Inflammatory macrophage (primary cell): ENCODE data around the gene DMAC2.
A peak's percentile ranks its signal among the peaks of the same experiment; 100 is the strongest.
"Not testable (repeated sequence)": the region's sequence is repeated elsewhere in the genome, so short reads cannot be mapped to it uniquely, and the experiment has no call there.

Source experiments
- DNase-seq, 2 donors: peaks; one replicate each; pipeline ENCODE4 v3.0.0-alpha.2; 2020 to 2022

Gene DMAC2

DNA sequence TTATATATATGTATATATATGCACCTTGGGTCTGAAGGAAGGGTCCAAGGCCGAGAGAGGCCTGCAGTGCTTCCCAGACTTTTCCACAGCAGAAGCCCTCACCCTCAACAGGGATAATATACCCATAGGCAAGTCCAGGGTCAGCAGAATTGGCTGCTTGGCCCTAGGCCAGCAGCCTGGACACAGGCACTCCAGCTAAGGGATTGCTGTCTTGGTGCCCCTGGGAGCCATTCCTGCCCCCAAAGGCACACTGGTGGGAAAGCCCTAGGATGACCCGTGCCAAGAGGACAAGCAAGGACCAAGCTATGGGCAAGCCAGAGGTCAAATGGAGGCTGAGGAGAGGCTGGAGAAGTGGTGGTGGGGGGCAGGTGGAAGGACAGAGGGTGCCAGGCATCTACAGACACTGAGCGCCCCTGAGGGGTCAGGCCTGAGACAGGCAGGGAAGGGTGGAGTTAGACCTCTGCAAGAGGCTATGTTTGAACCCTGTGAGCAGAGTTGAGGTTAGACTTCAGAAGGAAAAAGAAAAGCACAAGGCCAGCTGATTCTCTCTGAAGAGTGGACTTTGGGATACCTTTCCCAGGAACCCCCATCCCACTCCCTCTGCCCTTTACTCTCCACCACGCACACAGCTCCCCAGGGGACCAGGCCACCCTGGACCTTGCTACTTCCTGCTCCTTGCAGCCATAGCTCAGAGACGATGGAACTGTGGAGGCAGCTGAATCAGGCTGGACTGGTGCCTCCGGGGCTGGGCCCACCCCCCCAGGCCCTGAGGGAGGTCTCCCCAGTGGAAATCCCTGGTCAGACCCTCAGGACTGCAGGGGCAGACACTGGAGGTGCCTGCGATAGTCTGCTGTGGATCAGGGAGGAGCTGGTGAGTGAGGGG lies 3.0 kb upstream of the DMAC2 start, which contains the start of gene ERICH4:
ERICH4 (plus strand) TSS at position 684 of the 883 bp plus-strand sequence; CDS start at position 698, 14 bp downstream.
- no peak for DNase-seq

DNA sequence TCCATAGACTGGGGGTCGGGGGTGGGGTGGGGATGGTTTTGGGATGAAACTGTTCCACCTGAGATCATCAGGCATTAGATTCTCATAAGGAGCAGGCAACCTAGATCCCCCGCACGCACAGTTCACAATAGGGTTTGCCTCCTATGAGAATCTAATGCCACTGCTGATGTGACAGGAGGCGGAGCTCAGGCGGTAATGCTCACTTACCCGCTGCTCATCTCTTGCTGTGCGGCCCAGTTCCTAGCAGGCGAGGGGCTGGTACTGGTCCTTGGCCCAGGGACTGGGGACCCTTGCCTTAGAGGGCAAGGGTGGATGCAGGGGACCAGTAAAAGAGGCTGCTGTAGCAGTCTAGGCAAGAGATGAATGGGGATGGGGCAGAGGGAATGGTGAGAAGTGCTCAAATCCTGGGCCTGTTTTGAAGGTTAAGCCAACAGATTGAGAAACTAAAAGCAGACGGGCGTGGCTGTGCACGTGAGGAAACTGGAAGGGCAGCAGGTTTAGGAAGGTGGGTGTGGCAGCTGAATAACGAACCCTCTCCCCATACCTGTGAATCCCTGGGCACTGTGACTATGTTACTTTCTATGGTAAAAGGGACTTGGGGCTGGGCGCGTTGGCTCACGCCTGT lies 1.7 kb upstream of the DMAC2 start:
- DNase-seq, result no peak

DNA sequence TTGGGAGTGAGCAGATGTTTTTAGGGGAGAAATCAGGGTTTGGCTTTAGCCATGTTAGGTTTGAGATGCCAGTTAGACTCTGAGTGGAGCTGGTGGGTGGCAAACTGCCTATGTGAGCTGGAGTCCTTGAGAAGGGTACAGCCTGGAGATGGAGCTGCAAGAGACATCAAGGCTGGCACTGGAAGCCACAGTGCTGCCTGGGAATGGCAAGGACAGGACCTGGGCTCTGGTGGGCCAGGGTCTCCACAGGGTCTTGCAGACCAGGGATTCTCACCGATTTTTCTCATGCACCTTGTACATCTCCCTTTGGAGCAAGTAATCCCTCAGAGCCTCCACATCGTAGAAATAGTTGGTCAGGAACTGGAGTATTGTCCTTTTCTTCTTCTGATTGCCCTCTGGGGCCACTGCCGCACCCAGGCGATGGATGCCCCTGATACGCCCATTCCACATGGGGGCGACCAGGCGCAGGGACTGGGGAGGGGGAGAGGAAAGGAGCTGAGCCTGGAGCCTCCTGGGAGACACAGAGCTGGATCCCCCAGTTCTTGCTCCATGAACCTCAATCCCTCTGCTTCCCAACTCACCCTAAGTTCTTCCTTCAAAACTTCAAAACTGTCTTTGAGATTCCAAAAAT lies 1.7 kb downstream of the DMAC2 start:
- no peak for DNase-seq

DNA sequence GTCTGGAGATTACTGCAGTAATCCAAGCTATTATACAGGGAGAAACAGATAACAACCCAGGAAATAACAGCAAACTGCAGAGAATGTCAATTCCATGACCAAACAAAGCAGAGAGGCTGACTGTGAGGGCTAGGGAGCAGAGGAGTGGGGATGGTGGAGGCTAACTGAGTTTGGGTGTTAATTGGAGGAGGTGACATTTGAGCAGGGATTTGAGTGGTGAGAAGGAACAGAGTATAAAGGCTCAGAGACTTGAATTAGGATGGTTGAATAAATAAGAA lies 3.1 kb downstream of the DMAC2 start:
- DNase-seq, result no peak

DNA sequence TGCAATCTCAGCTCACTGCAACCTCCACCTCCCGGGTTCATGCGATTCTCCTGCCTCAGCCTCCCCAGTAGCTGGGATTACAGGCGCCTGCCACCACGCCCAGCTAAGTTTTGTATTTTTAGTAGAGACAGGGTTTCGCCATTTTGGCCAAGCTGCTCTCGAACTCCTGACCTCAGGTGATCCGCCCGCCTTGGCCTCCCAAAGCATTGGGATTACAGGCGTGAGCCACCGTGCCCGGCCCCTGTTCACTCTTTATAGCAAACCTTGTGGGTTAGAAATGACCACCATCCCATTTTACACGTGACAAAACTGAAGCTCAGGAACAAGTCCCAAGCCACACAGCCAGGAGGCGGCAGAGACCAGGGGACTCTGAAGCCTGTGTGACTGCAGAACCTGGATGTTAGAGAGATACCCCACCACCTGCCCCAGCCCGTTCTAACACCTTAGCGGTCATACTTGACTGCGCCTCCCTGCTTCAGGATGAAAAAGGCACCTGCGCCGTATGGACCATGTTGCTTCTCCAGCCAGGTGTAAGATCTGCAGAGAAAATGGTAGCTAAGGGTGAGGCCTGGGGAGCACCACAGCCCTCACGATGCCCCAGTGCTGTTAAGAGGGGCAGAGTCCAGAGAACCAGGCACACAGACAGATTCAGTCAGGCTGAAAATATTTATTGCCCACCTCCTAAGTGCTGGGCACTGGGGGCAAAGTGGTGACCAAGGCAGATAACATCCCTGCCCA lies 3.6 kb downstream of the DMAC2 start:
- DNase-seq, result no peak

DNA sequence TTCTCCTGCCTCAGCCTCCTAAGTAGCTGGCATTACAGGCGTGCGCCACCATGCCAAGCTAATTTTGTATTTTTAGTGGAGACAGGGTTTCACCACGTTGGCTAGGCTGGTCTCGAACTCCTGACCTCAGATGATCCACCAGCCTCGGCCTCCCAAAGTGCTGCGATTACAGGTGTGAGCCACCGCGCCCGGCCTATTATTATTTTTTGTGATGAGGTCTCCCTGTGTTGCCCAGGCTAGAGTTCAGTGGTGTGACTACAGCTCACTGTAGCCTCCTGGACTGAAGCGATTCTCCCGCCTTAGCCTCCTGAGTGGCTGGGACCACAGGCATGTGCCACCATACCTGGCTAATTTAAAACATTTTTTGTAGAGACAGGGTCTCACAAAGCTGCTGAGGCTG lies 4.3 kb downstream of the DMAC2 start:
- DNase-seq, result not testable (repeated sequence)

DNA sequence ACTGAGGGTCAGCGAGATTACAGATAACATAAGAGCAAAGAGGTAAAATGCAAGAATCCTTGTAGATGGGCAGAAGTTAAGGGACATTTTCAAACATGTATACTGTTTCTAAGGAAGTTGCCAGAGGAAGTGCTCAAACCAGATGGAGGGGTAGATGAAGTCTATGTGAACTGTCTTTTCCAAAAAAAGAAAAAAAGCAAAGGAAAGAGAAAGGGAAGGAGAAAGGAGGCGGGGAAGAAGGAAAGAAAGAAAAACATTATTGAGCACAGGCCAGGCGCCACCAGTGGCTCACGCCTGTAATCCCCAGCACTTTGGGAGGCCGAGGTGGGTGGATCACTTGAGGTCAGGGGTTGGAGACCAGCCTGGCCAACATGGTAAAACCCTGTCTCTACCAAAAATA lies 5.3 kb downstream of the DMAC2 start:
- DNase-seq, result no peak

DNA sequence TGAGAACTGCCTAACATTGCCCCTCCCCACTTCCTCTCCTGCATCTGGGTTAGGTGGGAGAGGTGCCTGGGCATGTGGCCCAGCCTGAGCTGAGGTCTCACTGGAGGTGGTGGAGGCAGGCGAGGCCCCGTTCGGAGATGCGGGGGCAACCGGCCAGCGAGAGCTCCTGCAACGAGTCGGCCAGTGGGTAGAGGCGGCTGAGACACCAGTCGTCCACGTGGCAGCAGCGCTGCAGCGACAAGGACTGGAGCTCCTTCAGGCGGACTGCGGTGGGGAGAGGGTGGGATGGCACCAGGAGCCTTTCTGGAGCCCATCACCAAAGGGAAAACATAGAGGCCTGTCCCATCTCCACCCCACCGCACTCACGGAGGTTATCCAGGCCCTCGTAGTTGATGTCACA lies 6.5 kb downstream of the DMAC2 start:
- no peak for DNase-seq

DNA sequence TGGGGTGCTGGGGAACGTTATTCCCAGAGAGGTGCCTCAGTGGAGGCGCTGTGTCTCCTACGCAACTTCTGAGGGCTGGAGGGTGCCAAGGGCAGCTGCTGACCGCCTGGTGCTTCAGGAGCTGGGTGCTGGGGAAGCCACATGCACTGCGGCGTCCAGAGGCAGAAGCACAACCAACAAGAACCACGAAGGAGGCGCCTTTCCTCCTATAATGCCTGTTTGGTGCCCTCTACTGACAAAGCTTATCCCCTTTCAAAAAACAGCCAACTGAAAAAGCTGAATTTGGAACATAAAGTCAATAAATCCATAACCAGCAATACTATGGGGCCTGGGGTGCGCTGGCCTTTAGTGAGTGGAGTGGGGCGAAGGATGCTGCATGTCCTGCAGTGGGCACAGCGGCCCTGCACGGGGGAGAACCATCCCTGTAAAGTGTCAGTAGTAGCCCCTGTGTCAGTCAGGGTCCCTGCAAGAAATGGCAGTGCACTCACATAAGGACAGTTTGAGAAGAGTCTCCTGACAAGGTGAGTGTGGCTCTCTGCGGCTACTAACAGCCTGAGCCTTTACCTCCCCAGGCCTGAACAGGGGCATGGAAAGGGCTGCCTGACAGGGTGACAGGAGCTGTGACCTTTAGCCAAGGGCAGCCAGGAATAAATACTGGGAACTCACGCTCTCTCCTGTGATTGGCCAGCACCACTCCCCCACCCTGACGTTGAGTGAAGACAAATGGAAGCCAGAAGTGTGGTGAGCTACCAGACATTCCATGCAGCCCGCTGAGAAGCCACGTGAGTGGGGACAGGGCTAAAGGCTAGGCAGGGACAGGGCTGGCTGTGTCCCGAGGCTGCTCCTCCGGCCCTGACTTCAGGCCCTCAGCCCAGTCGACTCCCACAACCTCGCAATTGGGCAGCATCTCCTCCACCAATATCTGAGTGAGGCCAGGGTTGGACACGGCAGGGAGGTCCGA lies 8.0 kb downstream of the DMAC2 start:
- DNase-seq, result peak; percentile 69 to 77

DNA sequence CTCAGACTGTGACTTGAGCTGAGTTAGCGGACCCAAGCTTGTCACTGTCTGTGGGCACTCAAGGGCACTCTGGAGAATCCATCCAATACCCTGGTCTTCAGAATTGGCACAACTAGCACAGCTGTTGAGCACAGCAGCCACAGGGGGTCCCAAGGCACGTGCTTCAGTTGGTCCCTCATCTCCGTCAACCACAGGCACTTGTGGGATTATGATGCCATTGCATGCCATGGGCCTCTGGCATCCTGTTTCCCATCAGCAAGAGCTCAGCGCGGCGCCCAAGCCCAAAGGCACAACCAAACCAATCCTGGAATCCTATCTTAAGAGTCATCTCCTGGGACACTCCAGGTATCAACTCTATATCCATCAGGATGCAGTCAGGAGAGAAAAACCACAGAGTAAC lies 8.8 kb downstream of the DMAC2 start:
- DNase-seq, result no peak

DNA sequence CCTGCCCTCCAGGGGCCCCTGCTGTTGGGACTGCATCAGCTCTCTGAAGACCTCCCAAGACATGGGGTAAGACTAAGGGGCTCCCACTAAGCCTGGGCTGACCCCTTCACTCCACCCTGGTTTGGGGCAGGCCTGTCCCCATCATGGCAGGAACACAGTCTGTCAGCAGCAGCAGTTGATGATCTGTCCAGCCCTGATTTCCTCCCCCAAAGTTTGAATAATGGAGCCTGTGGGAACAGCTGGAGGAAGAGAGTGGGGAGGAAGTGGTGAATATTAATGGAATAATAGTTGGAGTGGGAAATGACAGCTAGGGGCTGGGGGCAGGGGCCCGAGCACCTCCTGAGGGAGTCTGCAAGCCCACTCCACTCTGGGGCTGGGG lies 11.2 kb downstream of the DMAC2 start:
- DNase-seq, result no peak

DNA sequence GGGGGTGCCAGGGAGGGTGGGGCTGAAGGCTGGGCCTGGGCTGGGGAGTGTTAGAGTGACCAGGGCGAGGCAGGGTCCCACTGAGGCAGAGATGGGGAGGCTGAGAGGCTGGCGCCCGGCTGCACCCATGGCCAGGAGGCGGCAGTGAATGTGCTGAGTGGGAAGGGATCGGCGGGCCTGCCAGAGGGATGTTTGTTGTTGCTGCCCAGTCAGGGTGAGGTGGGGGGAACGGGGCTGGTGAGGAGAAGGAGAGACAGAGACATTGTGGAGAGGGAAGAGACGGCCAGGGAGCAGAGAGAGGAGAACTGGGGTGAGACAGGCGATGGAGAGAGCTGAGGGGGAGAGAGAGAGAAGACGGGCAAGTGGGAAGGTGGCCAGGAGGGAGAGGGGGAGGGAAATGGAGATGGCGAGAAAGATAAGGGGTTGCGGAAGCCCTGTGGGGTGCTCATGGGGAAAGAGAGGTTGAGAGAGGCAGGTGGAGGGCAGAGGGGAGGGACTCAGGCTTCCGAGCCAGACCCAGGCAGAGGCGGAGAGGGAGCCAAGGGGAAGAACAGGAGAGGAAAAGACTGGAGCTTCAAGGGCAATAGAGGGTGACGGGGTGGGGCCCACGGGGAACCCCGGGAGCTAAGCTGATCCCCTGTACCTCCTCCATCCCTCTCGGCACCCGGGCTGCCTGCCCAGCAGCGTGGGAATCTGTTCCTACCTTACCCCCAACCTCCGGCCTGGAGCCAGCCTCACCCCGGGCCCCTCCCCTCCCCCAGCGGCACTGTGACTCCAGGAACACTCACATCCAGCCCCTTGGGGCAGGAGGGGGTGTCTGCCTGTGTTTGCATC lies 11.8 kb downstream of the DMAC2 start:
- no peak for DNase-seq

DNA sequence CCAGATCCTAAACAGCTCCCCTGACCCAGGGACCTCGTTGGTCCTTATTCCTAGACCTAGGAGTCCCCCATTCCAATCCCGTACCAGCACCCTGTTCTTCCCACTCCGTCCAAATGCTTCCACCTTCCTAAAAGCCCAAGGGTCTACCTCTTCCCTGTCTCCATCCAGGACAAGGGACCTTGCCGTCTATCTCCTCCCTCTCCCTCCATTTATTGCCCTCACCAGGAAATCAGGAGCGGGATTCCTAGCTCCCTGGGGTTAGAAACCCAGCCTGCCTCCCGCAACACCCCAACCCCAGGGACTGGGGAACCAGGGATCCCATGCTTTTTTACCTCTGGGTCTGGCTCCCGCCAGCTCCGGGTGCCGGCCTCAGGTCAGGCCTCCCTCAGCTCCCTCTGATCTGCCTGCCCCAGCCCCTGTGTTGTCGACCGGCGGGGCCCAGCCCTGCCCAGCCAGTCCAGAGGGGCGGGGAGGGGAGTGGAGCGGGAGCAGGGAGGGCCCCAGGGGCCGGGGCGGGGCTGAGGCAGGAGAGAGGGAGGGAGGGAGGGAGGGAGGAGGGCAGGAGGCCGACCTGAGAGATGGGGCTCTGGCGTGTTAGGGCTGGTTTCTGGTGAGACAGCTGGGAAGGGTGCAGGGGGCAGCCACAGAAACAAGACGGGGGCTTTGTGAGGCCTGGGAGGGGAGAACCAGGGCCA lies 12.6 kb downstream of the DMAC2 start, which contains the start of gene B3GNT8:
B3GNT8 (minus strand) TSS at position 423 of the 695 bp plus-strand sequence. CDS start 596 bp downstream, outside the sequence.
- peak; percentile 32 to 42 for DNase-seq

DNA sequence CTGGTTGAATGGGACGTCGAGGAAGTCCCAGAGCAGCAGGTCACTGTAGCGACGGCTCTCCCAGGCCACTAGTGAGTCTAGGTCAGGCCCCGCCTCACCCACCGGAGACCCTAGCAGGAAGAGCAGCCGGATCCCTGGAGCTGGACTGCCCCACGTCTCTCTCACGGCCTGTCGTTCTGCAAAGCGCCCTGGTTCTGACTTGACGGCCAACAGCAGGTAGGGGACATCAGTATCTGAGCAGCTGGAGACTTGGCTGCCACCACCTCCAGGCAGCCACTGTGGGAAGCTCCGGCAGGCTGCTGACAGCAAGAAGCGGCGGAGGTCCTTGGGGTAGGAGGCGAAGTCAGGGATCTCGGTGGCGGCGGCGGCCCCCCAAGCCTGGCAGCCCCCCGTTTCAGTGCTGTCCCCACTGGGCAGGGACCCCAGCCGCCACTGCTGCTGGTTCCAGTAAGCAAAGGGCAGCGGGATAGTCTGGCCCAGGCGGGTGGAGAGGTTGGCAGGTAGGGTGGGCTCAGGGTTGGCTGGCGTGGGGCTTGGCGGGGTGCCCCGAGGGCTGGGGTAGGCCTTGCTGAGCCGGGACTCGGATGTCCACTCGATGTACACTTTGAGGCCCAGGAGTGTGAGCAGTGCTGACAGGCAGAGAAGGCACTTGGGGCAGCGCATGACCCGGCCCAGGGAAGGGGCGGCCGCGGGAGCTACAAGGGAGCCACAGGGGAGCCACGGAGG lies 13.4 kb downstream of the DMAC2 start:
- no peak for DNase-seq

DNA sequence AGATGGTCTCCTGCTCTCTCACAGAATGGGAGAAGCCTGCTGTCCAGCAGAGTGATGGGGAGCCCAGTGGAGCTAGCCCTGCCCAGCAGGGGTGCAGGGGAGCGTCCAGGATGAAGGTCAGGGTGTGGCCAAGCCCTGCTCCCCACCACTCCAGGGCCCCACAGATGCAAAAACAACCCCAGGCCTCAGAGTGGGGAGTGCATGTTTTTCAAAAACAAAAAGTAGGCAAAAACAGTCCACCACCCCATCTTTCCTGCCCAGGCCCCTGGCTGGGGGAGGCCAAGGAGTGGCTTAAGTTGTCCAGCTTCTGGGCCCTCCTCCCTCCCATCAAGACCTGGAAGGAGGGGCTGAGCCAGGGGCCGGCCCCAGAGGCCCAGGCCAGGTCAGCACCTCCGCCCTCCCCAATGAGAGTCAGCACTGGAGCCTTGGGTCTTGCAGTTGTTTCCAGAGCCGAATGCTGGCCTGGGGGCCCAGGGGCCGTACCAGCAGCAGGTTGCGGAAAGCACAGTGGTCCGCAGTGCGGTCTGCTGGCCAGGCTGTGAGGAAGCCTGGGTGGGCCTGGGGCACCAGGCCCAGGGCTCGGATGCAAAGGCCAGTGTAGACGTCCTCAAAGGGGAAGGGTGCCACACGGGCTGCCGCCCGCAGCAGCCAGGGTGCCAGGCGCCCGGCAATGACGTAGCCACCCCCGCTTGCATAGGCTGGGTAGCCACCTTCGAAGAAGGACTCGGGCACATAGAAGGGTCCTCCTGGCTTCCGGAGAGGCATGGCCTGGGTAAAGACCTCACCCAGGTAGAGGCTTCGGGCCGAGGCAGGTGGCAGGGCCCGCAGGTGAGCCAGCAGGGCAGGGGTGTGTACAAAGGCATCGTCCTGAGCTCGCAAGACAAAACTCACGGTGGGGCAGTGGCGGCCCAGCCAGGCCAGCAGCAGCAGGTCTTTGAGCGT lies 14.3 kb downstream of the DMAC2 start:
- no peak for DNase-seq

DNA sequence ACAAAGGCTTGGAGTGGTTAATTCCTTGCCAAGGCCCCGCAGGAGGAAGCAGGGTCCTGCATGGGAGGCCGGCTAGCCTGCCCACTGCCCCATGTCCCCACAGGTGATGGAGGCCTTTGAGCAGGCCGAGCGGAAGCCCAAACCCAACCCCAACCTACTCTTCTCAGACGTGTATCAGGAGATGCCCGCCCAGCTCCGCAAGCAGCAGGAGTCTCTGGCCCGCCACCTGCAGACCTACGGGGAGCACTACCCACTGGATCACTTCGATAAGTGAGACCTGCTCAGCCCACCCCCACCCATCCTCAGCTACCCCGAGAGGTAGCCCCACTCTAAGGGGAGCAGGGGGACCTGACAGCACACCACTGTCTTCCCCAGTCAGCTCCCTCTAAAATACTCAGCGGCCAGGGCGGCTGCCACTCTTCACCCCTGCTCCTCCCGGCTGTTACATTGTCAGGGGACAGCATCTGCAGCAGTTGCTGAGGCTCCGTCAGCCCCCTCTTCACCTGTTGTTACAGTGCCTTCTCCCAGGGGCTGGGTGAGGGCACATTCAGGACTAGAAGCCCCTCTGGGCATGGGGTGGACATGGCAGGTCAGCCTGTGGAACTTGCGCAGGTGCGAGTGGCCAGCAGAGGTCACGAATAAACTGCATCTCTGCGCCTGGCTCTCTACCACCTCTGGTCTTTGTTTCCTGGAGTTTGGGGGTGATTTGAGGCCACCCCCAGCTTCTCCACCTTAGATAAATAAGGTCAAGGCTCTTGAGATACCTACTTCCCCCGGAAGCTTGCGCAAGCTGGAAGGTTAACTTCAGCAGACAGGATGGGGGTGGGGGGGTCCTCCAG lies 15.2 kb downstream of the DMAC2 start:
- no peak for DNase-seq

DNA sequence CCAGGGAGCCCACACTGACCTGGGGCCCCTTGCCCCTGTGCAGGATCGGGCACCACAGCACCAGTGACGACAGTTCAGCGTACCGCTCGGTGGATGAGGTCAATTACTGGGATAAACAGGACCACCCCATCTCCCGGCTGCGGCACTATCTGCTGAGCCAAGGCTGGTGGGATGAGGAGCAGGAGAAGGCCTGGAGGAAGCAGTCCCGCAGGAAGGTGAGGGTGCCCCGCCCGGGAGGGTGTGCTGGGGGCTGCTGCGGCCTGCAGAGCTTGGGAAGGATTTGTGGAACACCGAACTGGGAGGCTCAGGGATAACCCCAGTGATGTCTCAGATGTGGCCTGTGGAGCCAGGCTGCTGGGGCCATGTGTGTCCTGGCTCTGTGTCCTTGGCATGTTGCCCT lies 16.8 kb downstream of the DMAC2 start:
- no peak for DNase-seq
